Astrocyte (in vitro differentiated cells and primary cell): ENCODE measurements around the gene TRIM9. TPM values are rescaled to one million over a fixed set of nuclear protein-coding genes. Genes with fewer than 3 reads are reported as not detected.

Experiments used
- DNase-seq: peaks from one replicate; pipeline ENCODE4 v3.0.0-alpha.2; 2010; ENCODE audit warnings: low read depth
- FAIRE-seq: peaks from 2 replicates; lab custom pipeline; 2011; peaks lifted over from hg19 to GRCh38; lab: Jason Lieb, UNC
- H2AFZ ChIP-seq: 2 replicates; pipeline ENCODE4 v1.6.0; 2012; ENCODE audit warnings: low read depth, low read length, inconsistent platforms
- H3K27ac ChIP-seq: 2 replicates; pipeline ENCODE4 v1.5.1; 2011; ENCODE audit warnings: low read depth, low read length, inconsistent platforms
- H3K27me3 ChIP-seq: 2 replicates; pipeline ENCODE4 v1.6.0; 2011; ENCODE audit warnings: low read length, inconsistent platforms; ENCODE audit not compliant: insufficient read depth
- H3K36me3 ChIP-seq: 2 replicates; pipeline ENCODE4 v1.5.1; 2011; ENCODE audit warnings: low read length, inconsistent platforms; ENCODE audit not compliant: insufficient read depth
- H3K4me1 ChIP-seq: 2 replicates; pipeline ENCODE4 v1.5.1; 2011; ENCODE audit warnings: low read length, inconsistent platforms; ENCODE audit not compliant: insufficient read depth
- H3K4me2 ChIP-seq: 2 replicates; pipeline ENCODE4 v1.6.0; 2012; ENCODE audit warnings: low read length, inconsistent platforms
- H3K4me3 ChIP-seq: 2 replicates; pipeline ENCODE4 v1.5.1; 2011; ENCODE audit warnings: low read depth, mild to moderate bottlenecking, low read length, inconsistent platforms; ENCODE audit not compliant: insufficient read depth
- H3K79me2 ChIP-seq: 2 replicates; pipeline ENCODE4 v1.6.0; 2012; ENCODE audit warnings: mild to moderate bottlenecking, low read length, inconsistent platforms; ENCODE audit not compliant: insufficient read depth
- H3K9ac ChIP-seq: 2 replicates; pipeline ENCODE4 v1.6.0; 2012; ENCODE audit warnings: mild to moderate bottlenecking, low read length, inconsistent platforms
- H3K9me3 ChIP-seq: 2 replicates; pipeline ENCODE4 v1.5.1; 2012; ENCODE audit warnings: low read depth, mild to moderate bottlenecking, low read length, inconsistent platforms; ENCODE audit not compliant: insufficient read depth
- H4K20me1 ChIP-seq: 2 replicates; pipeline ENCODE4 v1.6.0; 2012; ENCODE audit warnings: low read length, inconsistent platforms; ENCODE audit not compliant: insufficient read depth
- H3K27ac Mint-ChIP-seq: one replicate; pipeline ENCODE4 v1.8.0; 2021; ENCODE audit warnings: mild to moderate bottlenecking, mixed read lengths; ENCODE audit not compliant: unreplicated experiment
- H3K27me3 Mint-ChIP-seq: one replicate; pipeline ENCODE4 v1.8.0; 2021; ENCODE audit warnings: low read depth, mixed read lengths; ENCODE audit not compliant: unreplicated experiment
- H3K36me3 Mint-ChIP-seq: one replicate; pipeline ENCODE4 v1.8.0; 2021; ENCODE audit warnings: low read depth, mixed read lengths; ENCODE audit not compliant: unreplicated experiment
- H3K4me1 Mint-ChIP-seq: one replicate; pipeline ENCODE4 v1.8.0; 2021; ENCODE audit warnings: low read depth, mixed read lengths; ENCODE audit not compliant: unreplicated experiment
- H3K4me3 Mint-ChIP-seq: one replicate; pipeline ENCODE4 v1.8.0; 2021; ENCODE audit warnings: mild to moderate bottlenecking, moderate library complexity, mixed read lengths; ENCODE audit not compliant: unreplicated experiment
- H3K9me3 Mint-ChIP-seq: one replicate; pipeline ENCODE4 v1.8.0; 2021; ENCODE audit warnings: mild to moderate bottlenecking, mixed read lengths; ENCODE audit not compliant: unreplicated experiment
- CTCF ChIP-seq: IDR thresholded peaks from 2 replicates; pipeline ENCODE4 v1.5.1; 2011; ENCODE audit warnings: low read depth, mild to moderate bottlenecking, inconsistent platforms, low read length, moderate library complexity; ENCODE audit not compliant: insufficient read depth
- EZH2 ChIP-seq: IDR thresholded peaks from 2 replicates; pipeline ENCODE4 v1.6.1; 2012; ENCODE audit warnings: mild to moderate bottlenecking, low read length, inconsistent platforms; ENCODE audit not compliant: insufficient read depth
- total RNA-seq: library from RNA; stranded (reverse); gene quantifications from 2 replicates; pipeline ENCODE4 v1.2.1, GENCODE V29; 2021

The TRIM9 gene
- total RNA-seq, 1 donor from 2014 or later = 4.7 TPM

- no peaks in the 10 kb centered on the region for H3K36me3 Mint-ChIP-seq
- peaks cover 12% of the 10 kb centered on the region for H3K4me1 Mint-ChIP-seq
- H3K4me1 ChIP-seq = peaks cover 21% of the 10 kb centered on the region
- H3K36me3 ChIP-seq = no peaks in the 10 kb centered on the region
- H3K9ac ChIP-seq = no peak overlapping the region
- H4K20me1 ChIP-seq = no peaks in the 10 kb centered on the region
- TF ChIP-seq CTCF (no peak), EZH2 (peak; percentile 83)
- peak overlapping the region; percentile 96 for H2AFZ ChIP-seq
- no peak overlapping the region for H3K27ac ChIP-seq
- H3K27me3 ChIP-seq = peaks cover 23% of the 10 kb centered on the region
- H3K79me2 ChIP-seq = no peaks in the 10 kb centered on the region
- FAIRE-seq (no peak), DNase-seq (no peak)
- H3K27me3 Mint-ChIP-seq = peaks cover 15% of the 10 kb centered on the region
- H3K9me3 ChIP-seq = no peaks in the 10 kb centered on the region
- no peak overlapping the region for H3K27ac Mint-ChIP-seq
- H3K4me3 Mint-ChIP-seq = peak overlapping the region; percentile 87
- peak overlapping the region; percentile 70 for H3K4me3 ChIP-seq
- no peaks in the 10 kb centered on the region for H3K9me3 Mint-ChIP-seq
- H3K4me2 ChIP-seq = peak overlapping the region; percentile 96
These were observed 553 bp downstream of the TRIM9 start for GRCh38 chr14:51094282-51094821.

GRCh38 chr14:51093371-51094281 is 1.3 kb downstream of the TRIM9 start:
- no peaks in the 10 kb centered on the region for H3K79me2 ChIP-seq
- no peaks in the 10 kb centered on the region for H3K9me3 Mint-ChIP-seq
- TF ChIP-seq EZH2 (peak; percentile 98), CTCF (no peak)
- peaks cover 21% of the 10 kb centered on the region for H3K4me1 ChIP-seq
- no peaks in the 10 kb centered on the region for H3K36me3 ChIP-seq
- peak overlapping the region; percentile 96 for H3K4me2 ChIP-seq
- no peaks in the 10 kb centered on the region for H3K9me3 ChIP-seq
- FAIRE-seq (no peak), DNase-seq (no peak)
- peak overlapping the region; percentile 96 for H2AFZ ChIP-seq
- H3K4me3 Mint-ChIP-seq = peak overlapping the region; percentile 87
- no peak overlapping the region for H3K9ac ChIP-seq
- H3K4me1 Mint-ChIP-seq = peaks cover 12% of the 10 kb centered on the region
- H3K27ac ChIP-seq = no peak overlapping the region
- peaks cover 15% of the 10 kb centered on the region for H3K27me3 Mint-ChIP-seq
- H3K36me3 Mint-ChIP-seq = no peaks in the 10 kb centered on the region
- H4K20me1 ChIP-seq = no peaks in the 10 kb centered on the region
- H3K27ac Mint-ChIP-seq = no peak overlapping the region
- peak overlapping the region; percentile 70 for H3K4me3 ChIP-seq
- H3K27me3 ChIP-seq = peaks cover 21% of the 10 kb centered on the region

DNA sequence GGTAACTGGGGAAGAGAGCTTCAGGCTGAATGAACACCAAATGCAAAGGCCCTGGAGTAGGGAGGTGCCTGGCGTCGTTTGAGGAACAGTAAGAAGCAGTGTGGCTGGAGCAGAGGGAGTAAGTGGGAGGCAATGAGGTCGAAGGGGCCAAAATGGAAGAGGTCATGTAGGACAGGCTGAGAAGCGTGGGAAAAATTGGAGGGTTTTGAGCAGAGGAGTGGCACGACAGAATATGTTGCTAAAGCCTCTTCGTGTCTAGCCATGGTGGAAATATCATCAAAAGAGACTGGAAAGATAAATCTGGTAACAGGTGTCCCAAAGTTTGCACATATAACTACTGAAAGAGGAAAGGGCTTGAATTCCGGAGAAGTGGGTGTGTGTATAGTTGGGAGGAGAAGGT is 1.9 kb downstream of the TRIM9 start:
- DNase-seq (no peak), FAIRE-seq (no peak)
- no peak overlapping the region for H3K27ac ChIP-seq
- peaks cover 15% of the 10 kb centered on the region for H3K27me3 Mint-ChIP-seq
- H3K79me2 ChIP-seq = no peaks in the 10 kb centered on the region
- H4K20me1 ChIP-seq = no peaks in the 10 kb centered on the region
- no peaks in the 10 kb centered on the region for H3K36me3 ChIP-seq
- H3K4me3 Mint-ChIP-seq = peak overlapping the region; percentile 87
- peaks cover 12% of the 10 kb centered on the region for H3K4me1 Mint-ChIP-seq
- peaks cover 21% of the 10 kb centered on the region for H3K4me1 ChIP-seq
- no peaks in the 10 kb centered on the region for H3K9me3 ChIP-seq
- H3K27ac Mint-ChIP-seq = no peak overlapping the region
- no peak overlapping the region for H3K9ac ChIP-seq
- no peaks in the 10 kb centered on the region for H3K9me3 Mint-ChIP-seq
- H3K4me2 ChIP-seq = peak overlapping the region; percentile 96
- TF ChIP-seq EZH2 (no peak), CTCF (no peak)
- H3K4me3 ChIP-seq = no peak overlapping the region
- no peaks in the 10 kb centered on the region for H3K36me3 Mint-ChIP-seq
- H3K27me3 ChIP-seq = peaks cover 21% of the 10 kb centered on the region
- H2AFZ ChIP-seq = no peak overlapping the region
